HFFc6 (cell line): ENCODE results near the gene LRP4. TPM values are rescaled to one million over a fixed set of nuclear protein-coding genes. Genes with fewer than 3 reads are reported as not detected.
A peak's percentile ranks its signal among the peaks of the same experiment; 100 is the strongest.

Source experiments
- DNase-seq: peaks from one replicate; pipeline ENCODE4 v3.0.0-alpha.2; 2018
- H3K27ac Mint-ChIP-seq: 2 replicates; pipeline ENCODE4 v1.8.0; 2020; ENCODE audit warnings: mild to moderate bottlenecking, mixed read lengths
- H3K27me3 Mint-ChIP-seq: 2 replicates; pipeline ENCODE4 v1.8.0; 2021; ENCODE audit warnings: mild to moderate bottlenecking, moderate library complexity, mixed read lengths; ENCODE audit not compliant: insufficient read depth
- H3K36me3 Mint-ChIP-seq: 2 replicates; pipeline ENCODE4 v1.8.0; 2021; ENCODE audit warnings: low read depth, mixed read lengths
- H3K4me1 Mint-ChIP-seq: 2 replicates; pipeline ENCODE4 v1.8.0; 2020; ENCODE audit warnings: low read depth, mixed read lengths
- H3K4me3 Mint-ChIP-seq: 2 replicates; pipeline ENCODE4 v1.8.0; 2020; ENCODE audit warnings: mild to moderate bottlenecking, moderate library complexity, mixed read lengths
- H3K9me3 Mint-ChIP-seq: 2 replicates; pipeline ENCODE4 v1.8.0; 2020; ENCODE audit warnings: mild to moderate bottlenecking, mixed read lengths
- total RNA-seq, 6 experiments: library from RNA; stranded (reverse); fragmentation: NEBNext Ultra II Directional; extraction: Animal tissue kit (Norgen Biotek cat#: 25700); gene quantifications; 2 replicates in 1 of 6; 3 replicates in 5 of 6; pipeline ENCODE4 v1.2.3, GENCODE V29; 2021
- TF ChIP-seq, protein P1 (sequence below): fragments of 200-600 bp; sonication (generic); IDR thresholded peaks from 2 replicates; pipeline ENCODE4 v1.5.0; 2021; ENCODE audit warnings: antibody characterized with exemption, mild to moderate bottlenecking

The LRP4 gene
- total RNA-seq, 6 experiments from 2014 or later = 1.4 to 2.1 (median 1.8) TPM

DNA sequence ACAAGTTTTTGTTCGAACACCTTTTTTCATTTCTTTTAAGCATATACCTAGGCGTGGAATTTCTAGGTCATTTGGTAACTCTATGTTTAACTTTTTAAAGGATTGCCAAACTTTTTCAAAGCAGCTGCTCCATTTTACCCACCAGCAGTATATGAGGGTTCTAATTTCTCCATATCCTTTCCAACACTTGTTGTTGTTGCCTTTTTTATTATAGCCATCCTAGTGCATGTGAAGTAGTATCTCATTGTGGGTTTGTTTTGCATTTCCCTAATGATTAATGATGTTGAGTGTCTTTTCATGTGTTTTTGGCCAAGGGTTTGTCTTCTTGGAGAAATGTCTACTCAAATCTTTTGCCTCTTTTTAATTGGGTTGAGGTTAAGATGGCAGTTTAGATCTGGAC is 42.7 kb upstream of the LRP4 start:
- no peak for DNase-seq
- H3K4me1 Mint-ChIP-seq = no peaks in the 10 kb centered on the region
- H3K4me3 Mint-ChIP-seq = no peak overlapping the region
- no peak overlapping the region for H3K27ac Mint-ChIP-seq
- H3K27me3 Mint-ChIP-seq = no peaks in the 10 kb centered on the region
- no peaks in the 10 kb centered on the region for H3K9me3 Mint-ChIP-seq
- H3K36me3 Mint-ChIP-seq = peaks cover 39% of the 10 kb centered on the region
- TF ChIP-seq, protein P1, sequence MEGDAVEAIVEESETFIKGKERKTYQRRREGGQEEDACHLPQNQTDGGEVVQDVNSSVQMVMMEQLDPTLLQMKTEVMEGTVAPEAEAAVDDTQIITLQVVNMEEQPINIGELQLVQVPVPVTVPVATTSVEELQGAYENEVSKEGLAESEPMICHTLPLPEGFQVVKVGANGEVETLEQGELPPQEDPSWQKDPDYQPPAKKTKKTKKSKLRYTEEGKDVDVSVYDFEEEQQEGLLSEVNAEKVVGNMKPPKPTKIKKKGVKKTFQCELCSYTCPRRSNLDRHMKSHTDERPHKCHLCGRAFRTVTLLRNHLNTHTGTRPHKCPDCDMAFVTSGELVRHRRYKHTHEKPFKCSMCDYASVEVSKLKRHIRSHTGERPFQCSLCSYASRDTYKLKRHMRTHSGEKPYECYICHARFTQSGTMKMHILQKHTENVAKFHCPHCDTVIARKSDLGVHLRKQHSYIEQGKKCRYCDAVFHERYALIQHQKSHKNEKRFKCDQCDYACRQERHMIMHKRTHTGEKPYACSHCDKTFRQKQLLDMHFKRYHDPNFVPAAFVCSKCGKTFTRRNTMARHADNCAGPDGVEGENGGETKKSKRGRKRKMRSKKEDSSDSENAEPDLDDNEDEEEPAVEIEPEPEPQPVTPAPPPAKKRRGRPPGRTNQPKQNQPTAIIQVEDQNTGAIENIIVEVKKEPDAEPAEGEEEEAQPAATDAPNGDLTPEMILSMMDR = no peak

DNA sequence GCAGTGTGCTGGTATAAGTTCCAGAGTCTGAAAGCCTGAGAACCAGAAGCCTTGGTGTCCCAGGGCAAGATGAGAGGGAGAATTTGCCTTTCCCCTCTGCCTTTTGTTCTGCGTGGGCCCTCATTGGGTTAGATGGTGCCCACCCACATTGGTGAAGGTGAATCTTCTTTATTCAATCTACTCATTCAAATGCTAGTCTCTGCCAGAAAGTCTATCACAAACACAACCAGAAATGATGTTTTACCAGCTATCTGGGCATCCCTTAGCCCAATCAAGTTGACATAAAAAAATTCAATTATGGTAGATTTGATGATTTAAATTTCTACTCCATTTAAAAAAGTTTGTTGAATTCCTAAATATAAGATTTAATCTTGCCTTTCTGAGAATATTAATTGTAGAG is 40.4 kb upstream of the LRP4 start:
- H3K36me3 Mint-ChIP-seq = peaks cover 34% of the 10 kb centered on the region
- no peaks in the 10 kb centered on the region for H3K9me3 Mint-ChIP-seq
- no peaks in the 10 kb centered on the region for H3K4me1 Mint-ChIP-seq

DNA sequence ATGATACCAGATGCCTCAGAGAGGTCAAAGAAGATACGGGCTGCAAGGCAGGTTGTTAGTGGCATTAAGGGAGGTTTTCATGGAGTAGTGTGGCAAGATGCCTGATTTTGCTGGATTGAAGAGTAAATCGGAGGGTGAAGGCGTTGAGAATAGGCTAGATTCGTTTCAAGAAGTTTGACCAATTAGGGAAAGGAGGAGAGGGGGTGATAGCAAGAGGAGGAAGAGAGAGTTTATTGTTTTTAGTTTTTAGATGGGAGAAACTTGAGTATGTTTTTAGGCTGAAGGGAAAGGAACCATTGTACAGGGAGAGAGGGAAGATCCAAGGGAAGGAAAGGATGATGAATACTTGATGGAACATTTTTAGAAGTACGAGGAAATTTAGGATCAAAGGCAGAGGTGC is 34.7 kb upstream of the LRP4 start:
- DNase-seq = no peak
- H3K9me3 Mint-ChIP-seq = no peaks in the 10 kb centered on the region
- peaks cover 26% of the 10 kb centered on the region for H3K4me1 Mint-ChIP-seq
- H3K4me3 Mint-ChIP-seq = no peak overlapping the region
- H3K27me3 Mint-ChIP-seq = no peaks in the 10 kb centered on the region
- TF ChIP-seq, protein P1 = no peak
- H3K27ac Mint-ChIP-seq = no peak overlapping the region
- no peaks in the 10 kb centered on the region for H3K36me3 Mint-ChIP-seq

More for the DNA sequence above, 40.4 kb upstream of the LRP4 start:
- TF ChIP-seq, protein P1 = no peak
- DNase-seq = no peak
- Mint-ChIP-seq H3K27ac (no peak overlapping the region), H3K27me3 (no peaks in the 10 kb centered on the region), H3K4me3 (no peak overlapping the region)

DNA sequence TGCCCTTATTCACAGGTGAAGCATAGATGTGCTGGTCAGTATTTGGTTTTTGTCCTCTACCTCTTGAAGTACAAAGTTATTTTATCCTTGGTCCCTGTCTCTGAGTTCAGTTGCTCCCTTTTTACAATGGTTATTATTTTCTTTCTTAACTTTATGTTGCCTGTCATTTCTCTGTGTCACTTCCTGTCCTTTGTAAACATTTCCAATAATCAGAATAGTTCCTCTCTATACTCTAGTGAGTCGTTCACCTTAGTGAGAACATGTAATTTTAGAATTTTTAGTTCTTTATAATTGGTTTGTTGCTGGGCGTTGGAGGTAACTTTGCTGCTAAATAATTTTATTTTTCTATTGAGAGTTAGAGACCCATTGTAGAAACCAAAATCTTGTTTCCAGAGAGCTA is 34.2 kb upstream of the LRP4 start:
- Mint-ChIP-seq H3K4me3 (no peak overlapping the region), H3K27ac (no peak overlapping the region), H3K36me3 (no peaks in the 10 kb centered on the region), H3K27me3 (no peaks in the 10 kb centered on the region), H3K4me1 (peaks cover 32% of the 10 kb centered on the region), H3K9me3 (no peaks in the 10 kb centered on the region)
- TF ChIP-seq, protein P1 = no peak
- DNase-seq = no peak

DNA sequence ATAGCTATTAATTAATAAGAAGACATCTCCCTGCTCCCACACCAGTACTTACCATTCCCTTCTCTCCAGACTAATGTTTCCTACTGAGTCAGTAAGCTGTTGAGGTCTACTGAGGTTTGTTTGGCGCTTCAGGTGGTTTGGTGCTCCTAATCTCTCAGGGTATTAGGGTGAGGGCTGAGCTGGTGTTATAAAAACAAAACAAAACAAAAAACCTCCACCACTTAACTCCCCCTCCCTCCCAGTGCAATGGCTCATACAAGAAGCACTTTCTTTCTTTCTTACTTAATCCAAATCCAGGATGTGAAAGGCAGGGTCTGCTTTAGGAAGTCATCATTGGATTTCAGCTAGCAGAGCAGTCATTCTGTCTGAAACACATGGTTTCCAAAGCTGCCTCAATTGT is 33.5 kb upstream of the LRP4 start:
- H3K9me3 Mint-ChIP-seq = no peaks in the 10 kb centered on the region
- no peak overlapping the region for H3K27ac Mint-ChIP-seq
- peaks cover 39% of the 10 kb centered on the region for H3K4me1 Mint-ChIP-seq
- TF ChIP-seq, protein P1 = no peak
- H3K27me3 Mint-ChIP-seq = no peaks in the 10 kb centered on the region
- H3K4me3 Mint-ChIP-seq = no peak overlapping the region
- H3K36me3 Mint-ChIP-seq = no peaks in the 10 kb centered on the region
- no peak for DNase-seq

DNA sequence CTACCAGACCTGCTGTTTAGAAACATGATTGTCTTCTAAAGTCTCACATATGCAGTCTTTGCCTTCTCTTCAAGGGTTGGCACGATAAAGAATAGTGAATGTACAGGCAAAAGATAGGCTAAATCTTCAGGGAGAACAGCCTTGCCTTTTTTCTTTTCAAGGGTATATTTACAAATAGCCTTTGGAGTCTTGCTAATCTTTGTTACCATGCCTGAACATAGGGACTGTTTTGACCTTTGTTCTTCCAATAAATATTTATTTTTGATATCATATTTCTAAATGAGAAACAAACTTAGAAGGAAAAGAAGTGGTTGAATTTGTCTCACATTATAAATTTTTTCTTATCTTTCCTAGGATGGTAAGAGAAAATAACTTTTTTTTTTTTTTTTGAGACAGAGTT is 30.9 kb upstream of the LRP4 start:
- Mint-ChIP-seq H3K9me3 (no peaks in the 10 kb centered on the region), H3K4me3 (no peak overlapping the region), H3K27me3 (no peaks in the 10 kb centered on the region; the same call in 1 of the 2 replicates), H3K36me3 (no peaks in the 10 kb centered on the region), H3K4me1 (peaks cover 41% of the 10 kb centered on the region), H3K27ac (0 out of 2 replicates have a peak overlapping the region, but pooled peaks have one; percentile 82)
- TF ChIP-seq, protein P1 = no peak
- DNase-seq = no peak
